HG02840 (cell line): Measurements from ENCODE around the gene CDH5.
"Not testable (repeated sequence)": the region's sequence is repeated elsewhere in the genome, so short reads cannot be mapped to it uniquely, and the experiment has no call there.

Experiments
- ATAC-seq: cut with Tn5 transposase; IDR thresholded peaks from one replicate; pipeline ENCODE4 v1.9.1; 2021; ENCODE audit warnings: mild to moderate bottlenecking, moderate library complexity, moderate number of reproducible peaks; ENCODE audit not compliant: unreplicated experiment, low FRiP score

CDH5 gene

DNA sequence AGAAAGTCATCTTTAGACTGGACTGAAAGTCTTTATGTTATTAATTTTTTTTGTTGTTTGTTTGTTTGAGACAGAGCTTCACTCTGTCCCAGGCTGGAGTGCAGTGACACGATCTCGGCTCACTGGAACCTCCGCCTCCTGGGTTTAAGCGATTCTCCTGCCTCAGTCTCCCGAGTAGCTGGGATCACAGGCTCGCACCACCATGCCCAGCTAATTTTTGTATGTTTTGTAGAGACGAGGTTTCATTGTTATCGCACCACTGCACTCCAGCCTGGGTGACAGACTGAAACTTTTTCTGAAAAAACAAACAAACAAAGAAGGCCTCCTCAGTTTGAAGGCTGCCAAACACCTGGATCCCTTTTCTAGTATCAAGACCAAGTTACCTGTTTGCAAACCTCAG lies 65.3 kb downstream of the CDH5 start:
- ATAC-seq: no peak

DNA sequence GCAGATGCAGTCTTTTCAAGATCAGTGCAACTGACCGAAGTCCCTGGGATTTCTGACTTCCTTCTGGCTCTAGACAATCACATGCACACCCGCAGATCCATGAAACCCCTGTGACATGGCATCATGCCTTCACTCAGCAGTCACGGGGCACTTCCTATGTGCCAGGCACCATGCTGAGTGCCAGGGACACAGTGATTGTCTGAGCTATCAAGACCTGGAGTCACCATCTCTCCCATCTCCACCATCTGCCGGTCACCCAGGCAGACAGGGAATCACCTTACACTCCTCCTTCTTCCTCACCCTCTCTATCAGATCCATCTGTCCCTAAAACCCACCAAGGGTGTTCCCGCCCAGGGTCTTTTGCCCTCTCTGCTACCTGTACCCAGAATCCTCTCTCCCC lies 65.9 kb downstream of the CDH5 start:
- no peak for ATAC-seq

DNA sequence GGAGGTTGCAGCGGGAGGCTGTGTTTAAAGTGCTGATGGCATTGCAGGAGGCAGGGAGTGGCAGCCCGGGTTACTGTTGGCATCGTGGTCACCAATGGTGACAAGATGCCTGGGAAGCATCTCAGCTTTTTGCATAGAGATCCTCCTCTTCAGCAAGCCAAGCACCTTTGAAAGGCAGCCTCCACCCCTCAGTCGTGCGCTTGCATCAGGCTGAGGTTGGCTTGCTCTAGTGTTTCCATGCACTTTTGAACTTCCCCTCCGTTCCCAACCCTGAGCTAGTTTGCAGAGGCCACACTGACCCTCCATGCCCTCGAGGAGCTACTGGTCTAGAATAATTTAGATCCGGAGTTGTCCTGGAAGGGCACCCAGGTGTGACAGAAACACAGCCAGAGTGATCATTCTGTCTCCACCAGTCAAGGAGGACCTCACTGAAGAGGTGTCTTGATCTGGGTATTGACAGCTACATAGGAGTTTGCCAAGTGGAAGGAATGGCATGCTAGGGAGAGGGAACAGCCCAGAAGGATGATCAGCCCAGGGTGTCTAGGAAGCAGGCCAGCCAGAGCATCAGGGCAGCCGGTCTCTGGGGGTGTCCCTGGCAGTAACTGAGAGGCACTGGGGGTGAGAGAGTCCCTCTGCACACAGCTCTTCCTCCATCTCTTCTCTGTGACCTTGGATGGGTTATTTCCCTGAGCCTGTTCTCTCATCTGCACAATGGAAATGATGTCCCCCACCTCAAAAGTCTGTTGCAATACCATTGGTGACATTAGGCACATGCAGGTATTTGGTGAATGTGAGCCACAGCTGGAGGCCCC lies 68.3 kb downstream of the CDH5 start:
- ATAC-seq: no peak

GRCh38 chr16:66435896-66436295 lies 69.4 kb downstream of the CDH5 start:
- ATAC-seq: no peak

DNA sequence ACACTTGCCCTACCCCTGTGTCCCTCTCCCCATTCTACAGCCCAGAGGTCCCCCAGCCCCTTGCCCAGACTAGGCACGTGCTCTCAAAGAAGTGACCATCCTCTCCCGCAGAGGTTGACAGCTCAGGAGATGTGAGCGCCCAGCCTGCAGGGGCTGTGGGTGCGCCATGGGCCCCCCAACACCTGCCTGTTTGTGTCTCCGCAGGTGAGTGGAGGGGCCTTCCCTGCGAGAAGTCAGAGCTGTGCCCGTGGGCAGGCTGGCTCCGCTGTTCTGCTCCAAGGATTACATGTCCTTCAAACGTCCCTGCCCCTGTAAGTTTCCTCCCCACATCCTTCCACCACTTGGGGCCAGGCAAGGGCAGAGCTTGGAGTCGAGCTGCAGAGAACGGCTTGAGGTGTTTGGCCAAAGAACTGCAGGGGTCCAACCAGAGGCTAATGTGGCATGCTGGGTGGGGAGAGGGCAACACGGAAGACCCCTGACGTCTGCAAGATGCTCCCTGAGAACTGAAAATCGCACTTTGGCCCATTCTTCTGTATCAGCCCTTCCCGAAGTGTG lies 71.0 kb downstream of the CDH5 start:
- ATAC-seq: no peak

DNA sequence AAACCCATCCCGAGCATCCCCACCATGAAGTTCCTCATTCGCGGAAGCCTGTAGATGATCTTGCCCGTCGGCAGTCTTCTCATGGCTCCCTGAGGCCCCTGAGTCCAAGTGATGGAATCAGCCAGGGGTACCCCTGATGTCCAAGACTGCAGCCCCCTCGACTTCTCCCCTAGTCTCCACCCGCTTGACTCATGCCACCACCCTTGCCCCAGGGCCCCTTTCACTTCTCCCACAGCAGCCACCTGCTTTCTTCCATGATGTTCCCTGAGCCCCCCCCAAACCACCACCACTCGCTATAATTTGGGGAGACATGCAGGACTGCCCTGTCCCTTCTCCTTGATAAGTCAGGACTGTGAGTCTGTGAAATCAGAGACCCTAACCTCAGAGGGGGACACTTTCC lies 72.0 kb downstream of the CDH5 start:
- no peak for ATAC-seq

DNA sequence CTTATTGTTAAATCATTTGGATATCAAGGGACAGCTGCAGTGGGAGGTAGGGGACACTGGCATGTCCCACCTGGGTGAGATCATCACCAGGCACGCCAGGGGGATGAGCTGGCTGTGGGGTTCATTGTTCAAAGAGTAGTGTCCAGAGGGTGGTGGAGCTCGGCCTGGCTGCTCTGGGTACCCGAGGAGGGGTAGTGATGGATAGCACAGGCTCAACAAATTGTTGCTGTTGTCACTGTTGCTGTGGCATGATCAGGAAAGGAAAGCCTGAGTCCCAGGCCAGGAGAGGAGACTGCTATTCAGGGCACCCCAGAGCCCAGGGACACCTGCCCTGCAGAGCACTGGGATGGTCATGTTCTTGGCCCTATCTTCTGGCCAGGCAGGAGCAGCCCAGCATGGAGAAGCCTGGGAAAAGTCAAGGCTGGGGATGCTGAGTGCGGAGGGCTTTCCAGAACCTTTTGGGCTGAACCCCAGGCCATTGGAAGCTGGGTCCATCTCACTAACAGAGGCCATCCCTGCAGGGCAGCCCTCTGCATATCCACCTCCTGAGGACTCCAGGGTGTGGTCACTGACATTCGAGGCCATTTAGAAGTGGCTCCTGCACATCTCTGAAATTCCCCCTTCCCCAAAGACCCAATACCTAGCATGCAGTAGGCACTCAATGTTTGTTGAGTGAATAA lies 72.7 kb downstream of the CDH5 start:
- no peak for ATAC-seq

GRCh38 chr16:66440271-66440802 lies 73.8 kb downstream of the CDH5 start:
- ATAC-seq: no peak

DNA sequence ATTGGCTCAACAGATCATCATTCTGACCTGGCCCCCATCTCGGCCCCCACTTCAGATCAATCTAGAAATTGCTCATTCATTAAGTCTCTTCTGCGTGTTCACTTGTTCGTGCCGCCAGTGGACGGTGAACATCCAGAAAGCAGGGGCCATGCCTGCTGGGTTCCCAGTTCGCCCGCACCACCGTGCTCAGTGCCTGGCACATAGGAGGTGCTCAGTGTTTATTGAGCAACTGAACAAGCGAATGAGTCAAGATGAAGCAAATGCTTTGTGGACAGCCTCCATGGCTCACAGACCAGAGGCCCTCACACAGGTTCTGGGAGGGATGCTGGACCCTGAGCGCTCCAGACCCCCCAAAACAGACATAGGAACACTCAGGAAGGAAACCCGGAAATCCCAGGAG lies 74.5 kb downstream of the CDH5 start:
- no peak for ATAC-seq

DNA sequence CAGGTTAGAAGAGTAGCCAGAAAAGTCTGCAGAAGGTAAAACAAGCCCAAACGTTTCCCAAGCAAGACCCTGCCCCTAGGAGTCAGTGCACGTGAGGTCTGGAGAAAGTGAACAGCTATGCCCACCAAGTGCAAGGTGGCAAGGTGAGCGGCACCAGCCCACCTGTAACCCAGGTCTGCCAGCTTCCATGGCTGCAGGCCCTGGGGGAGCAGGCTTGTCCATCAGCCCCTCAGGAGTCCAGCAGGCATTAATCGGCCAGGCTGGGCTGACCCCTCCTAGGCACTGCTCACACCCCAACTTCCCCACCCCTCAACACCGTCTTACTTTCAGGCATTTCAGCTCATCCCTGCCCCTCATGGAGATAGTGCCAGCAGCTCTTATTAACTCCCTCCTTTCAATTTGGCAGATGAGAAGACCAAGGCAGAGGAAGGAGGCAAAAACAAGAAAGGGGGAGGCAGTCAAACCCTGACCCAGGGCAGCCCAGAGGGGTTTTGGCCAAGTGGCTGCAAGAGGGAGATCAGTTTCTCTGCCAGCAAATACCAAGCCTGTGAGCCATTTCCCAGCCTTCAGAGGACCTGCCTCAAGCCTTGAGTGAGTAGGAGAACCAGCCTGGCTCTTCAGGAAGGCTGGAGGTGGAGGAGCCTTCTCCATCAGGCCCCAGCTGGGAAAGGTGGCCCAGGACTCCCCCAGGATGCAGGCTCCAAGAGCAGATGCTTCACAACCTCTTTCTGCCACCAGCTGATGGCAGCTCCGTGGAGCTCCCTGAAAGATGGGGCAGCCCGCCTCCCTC lies 75.3 kb downstream of the CDH5 start:
- ATAC-seq: no peak

GRCh38 chr16:66442502-66443268 lies 76.2 kb downstream of the CDH5 start:
- no peak for ATAC-seq

DNA sequence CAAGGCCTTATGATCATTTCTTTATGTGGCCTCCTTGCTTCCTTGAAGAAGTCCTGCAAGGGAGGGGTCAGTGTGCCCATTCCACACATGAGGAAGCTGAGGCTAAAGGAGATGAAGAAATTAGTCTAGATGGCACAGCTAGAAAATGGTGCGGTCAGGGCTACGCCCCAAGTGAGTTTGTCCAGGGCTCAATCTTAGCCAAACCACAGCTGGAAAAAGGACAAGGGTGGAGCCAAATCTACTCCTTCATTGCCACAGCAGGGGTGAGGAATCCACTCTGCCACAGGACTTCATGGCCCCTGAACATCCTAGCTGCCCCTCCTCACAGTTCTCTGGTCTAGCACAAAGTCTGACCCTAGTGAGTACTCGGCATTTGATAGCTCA lies 76.8 kb downstream of the CDH5 start:
- no peak for ATAC-seq

DNA sequence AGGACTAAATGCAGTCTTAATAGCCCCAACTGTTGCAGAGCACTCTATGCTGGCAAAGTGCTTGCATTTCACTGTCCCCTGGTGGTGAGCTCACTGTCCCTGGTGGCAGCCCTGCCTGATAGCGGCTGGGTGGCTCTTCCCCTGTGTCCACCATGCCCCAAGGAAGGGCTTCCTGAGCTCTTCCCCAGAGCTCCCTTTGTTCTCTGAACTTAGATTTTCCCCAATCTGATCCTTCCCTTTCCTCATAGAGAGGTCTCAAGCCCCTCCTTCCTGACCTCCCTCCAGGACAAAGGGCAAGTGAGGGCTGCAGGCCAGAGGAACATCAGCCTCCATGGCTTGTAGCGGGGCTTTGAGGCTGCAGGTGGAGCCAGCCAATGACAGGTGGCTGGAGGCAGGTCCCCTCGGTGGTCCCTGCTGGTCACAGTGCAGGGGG lies 77.6 kb downstream of the CDH5 start:
- ATAC-seq: no peak

DNA sequence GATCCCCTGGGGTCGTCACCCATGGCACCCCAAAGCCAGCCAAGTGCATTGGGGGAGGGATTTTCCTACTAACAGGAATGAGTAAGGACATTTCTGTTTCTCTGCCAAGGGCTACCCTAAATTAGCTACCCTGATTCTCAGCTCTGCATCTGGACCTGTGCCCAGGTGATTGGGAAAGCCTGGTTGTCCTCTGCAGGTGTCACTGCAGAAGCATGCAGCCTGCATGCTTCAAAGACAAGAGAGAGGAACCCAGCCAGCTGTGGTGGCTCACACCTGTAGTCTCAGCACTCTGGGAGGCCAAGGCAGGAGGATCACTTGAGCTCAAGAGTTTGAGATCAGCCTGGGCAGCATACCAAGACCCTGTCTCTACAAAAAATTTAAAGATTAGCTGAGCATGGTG lies 80.2 kb downstream of the CDH5 start:
- no peak for ATAC-seq

- no peak for ATAC-seq
These were observed 81.0 kb downstream of the CDH5 start for GRCh38 chr16:66447491-66447890.

DNA sequence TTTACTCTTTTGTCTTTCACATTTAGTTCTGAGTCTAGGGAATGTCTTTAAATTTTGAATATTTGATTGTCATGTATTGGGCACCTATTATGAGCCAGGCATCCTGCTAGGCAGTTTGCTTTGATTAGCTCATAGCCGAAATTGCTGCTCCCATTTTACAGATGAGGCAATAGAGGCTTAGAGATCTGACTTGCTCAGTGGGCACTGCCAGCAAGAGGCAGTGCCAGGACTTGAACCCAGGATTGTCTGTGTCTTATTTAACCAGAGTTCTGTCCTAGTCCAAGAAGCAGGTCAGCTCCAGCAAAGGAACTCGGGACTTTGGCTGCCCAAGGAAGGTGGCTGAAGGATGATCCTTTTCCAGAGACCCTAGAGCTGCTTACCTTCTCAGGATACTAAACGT lies 85.1 kb downstream of the CDH5 start:
- no peak for ATAC-seq

- ATAC-seq: not testable (repeated sequence)
These were observed 86.7 kb downstream of the CDH5 start for GRCh38 chr16:66453230-66453629.
